ENCODE results near the gene MYO15A.
"Not testable (repeated sequence)": the region's sequence is repeated elsewhere in the genome, so short reads cannot be mapped to it uniquely, and the experiment has no call there.

The MYO15A gene

DNA sequence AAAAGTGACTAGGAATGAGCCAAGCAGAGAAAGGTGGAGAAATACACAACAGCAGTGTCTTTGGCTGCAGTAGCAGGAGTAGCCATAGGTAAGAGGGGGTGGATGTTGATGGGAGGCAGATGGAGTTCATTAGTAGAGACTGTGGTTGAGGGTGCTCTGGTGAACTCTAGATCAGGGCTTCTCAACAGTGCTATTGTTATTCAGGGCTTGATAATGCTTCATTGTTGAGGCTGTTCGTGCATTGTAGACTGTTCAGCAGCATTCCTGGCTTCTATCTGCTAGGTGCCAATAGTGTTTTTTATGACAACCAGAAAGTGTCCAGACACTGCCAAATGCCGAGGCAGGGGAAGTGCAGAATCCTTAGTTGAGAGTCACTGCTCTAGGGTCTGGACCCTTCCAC is 78.7 kb downstream of the MYO15A start:
- DNase-seq: no peak

DNA sequence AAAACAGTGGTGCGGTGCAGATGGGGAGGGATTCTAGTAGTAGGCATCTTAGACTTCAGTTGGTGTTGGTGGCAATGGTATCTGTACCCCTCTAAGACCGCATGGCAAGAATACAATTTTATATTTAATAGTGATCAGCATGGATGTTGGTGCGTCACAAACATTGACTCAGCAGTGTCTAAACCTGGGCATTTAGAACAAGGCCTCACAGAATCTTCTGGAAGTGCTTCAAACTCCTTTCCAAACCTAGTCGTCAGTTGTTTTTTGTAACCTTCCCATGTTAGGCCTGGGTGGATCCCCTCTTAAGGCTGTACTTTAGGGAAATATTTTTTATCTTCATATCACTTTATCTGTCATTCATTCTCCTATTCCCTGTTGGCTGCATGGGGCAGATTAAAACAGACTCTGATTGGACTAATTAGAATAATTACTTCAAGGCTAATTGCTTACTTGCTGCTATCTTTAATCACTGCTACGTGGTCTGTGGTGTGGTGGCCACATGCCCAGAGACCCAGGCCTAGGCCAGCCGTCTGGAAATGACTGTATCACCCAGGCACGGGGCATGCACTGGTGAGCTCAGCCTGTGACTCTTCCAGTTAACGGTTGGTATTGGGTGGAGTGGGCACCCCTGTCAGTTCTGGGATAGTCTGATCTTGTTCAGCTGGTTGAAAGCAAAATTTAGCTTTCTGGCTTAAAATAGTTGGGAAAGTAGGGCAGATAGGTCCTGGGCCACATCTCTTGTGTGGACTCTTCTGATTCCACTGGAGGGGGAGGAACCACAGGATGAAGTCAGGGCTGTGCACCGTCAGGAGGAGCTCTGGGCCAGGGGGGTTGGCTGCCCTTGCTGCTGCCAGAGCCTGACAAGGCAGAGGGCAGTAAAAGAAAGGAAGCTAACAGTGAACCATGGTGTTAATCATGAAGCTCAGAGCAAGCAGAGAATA is 79.5 kb downstream of the MYO15A start:
- DNase-seq: peak; percentile 18

GRCh38 chr17:18190628-18191235 is 82.2 kb downstream of the MYO15A start:
- no peak for DNase-seq

- no peak for DNase-seq
These were observed 82.7 kb downstream of the MYO15A start for GRCh38 chr17:18191236-18191667.

- no peak for DNase-seq
These were observed 83.4 kb downstream of the MYO15A start for GRCh38 chr17:18191967-18192366.

DNA sequence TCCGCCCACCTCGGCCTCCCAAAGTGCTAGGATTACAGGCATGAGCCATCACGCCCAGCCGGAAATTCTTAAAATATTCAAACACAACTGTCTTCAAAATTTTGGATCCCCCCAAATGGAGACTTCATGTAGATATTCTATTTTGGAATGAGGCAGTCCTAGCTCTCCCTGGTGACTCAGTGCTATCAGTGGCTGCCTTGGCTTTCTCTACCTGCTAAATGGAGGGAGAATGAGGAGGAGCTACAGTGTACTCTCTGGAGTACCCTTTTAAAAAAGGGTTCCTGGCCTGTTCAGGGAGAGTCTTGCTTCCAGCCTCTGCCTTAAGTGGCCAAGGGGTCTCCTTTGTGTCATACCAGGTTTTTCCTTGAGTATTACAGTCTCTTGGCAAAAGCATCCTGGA is 85.8 kb downstream of the MYO15A start:
- DNase-seq: no peak

GRCh38 chr17:18194804-18195203 is 86.2 kb downstream of the MYO15A start:
- no peak for DNase-seq

- DNase-seq: no peak
These were observed 86.7 kb downstream of the MYO15A start for GRCh38 chr17:18195246-18195645.

GRCh38 chr17:18197535-18198194 is 89.1 kb downstream of the MYO15A start:
- no peak for DNase-seq

GRCh38 chr17:18198530-18198929 is 90.0 kb downstream of the MYO15A start:
- no peak for DNase-seq

DNA sequence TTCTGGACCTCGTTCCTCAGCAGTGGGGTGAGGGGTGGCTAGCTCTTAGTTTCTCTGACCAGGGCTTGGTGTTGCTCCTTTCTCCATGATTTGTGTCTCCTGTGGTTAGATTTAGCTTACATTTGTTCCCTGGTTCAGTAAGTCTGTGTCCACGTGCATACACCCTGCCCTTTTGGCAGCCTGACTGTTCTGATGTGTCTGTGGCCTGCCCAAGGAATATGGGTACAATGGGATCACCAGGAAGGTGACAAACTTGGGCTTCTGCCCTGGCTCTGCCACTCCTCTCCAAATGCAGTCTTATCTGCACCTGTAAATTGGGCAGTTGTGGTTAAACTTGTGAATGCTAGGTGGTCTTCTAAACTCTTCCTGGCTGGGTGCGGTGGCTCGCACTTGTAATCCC is 92.6 kb downstream of the MYO15A start:
- DNase-seq: no peak

DNA sequence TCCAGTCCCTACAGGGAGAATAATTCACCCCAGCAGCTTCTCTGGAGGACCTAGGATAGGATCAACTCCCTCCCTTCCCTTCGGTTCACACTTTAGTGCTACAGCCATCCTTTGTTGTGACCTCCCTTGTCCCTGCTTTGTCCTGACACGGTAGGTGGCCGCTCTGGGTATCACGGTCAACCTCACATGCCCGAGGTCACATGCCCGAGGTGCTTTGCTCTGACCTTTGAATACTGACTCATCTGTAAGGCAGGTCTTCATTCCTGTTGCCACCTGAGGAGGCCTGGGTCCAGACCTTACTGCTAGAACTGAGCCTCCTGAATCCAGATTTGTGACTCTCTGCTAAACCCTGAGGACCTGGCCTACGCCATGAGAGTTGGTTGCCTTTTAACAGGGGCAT is 94.8 kb downstream of the MYO15A start:
- no peak for DNase-seq

DNA sequence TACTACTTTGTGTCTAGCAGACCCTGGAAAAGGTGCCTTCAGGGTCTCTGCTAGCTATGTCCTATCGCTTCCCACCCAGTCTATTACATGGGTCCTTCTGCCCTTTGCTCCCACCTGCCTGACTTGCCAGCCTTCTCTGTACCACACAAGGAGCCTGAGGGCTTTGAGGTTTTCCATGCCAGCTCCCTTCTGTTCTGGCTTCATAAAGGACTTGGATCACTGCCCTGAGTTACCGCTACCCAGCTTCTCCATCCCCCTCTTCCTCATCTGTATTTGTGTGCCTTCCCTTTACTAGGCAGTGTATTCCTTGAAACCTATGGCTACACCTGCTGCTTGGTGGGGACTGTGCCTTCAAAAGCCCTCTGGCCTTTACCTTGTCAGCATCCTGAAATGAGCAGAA is 97.3 kb downstream of the MYO15A start:
- no peak for DNase-seq

DNA sequence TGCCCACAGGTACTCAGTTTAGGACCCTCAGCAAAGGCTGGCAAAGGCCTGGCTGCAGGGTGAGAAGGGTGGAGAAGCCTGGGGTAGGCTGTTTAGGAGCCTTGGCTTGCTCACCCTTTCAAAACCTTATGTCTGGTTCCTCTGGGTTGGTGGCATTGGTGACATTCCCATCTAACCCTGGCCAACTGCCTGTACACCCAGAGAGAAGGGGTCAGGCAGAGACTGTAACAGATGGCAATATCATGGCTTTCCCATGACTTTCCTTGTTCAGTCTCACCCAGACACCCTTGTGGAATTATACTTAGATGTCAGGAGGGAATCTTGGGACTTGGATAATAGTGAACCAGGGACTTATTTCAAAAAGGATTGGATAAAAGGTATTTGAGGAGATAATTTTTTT is 98.4 kb downstream of the MYO15A start:
- no peak for DNase-seq

GRCh38 chr17:18208092-18208491 is 99.5 kb downstream of the MYO15A start:
- no peak for DNase-seq

DNA sequence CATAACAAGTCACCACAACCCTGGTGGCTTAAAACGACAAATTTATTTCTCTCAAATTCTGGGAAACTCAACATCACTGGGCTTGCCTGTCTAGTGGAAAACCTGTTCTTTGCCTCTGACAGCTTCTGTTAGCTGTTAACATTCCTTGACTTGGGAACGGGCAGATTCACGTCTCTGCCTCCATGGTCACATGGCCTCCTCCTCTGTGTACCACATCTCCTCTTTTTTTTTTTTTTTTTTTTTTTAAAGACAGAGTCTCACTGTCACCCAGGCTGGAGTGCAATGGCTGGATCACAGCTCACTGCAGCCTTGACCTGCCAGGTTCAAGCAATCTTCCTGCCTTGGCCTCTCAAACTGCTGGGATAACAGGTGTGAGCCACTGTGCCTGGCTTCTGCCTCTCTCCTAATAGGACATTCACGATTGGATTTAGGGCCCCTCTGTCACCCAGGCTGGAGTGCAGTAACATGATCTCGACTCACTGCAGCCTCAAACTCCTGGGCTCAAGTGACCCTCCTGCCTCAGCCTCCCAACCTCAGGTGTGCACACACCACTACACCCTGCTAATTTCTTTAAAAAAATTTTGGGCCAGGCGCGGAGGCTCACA is 105.2 kb downstream of the MYO15A start:
- DNase-seq: no peak

DNA sequence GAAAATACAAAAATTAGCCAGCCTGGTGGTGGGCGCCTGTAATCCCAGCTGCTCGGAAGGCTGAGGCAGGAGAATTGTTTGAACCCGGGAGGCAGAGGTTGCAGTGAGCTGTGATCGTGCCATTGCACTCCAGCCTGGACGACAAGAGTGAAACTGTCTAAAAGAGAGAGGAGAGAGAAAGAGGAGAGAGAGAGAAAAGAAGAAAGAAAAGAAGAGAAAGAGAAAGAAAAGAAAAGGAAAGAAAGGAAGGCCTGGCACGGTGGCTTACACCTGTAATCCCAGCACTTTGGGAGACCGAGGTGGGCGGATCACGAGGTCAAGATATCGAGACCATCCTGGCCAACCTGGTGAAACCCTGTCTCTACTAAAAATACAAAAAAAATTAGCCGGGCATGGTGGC is 108.3 kb downstream of the MYO15A start:
- DNase-seq: not testable (repeated sequence)

- DNase-seq: peak; percentile 73
These were observed 109.0 kb downstream of the MYO15A start for GRCh38 chr17:18217412-18218015.

GRCh38 chr17:18218756-18219415 is 110.3 kb downstream of the MYO15A start:
- DNase-seq: no peak

GRCh38 chr17:18224053-18224386 is 115.5 kb downstream of the MYO15A start:
- DNase-seq: no peak

DNA sequence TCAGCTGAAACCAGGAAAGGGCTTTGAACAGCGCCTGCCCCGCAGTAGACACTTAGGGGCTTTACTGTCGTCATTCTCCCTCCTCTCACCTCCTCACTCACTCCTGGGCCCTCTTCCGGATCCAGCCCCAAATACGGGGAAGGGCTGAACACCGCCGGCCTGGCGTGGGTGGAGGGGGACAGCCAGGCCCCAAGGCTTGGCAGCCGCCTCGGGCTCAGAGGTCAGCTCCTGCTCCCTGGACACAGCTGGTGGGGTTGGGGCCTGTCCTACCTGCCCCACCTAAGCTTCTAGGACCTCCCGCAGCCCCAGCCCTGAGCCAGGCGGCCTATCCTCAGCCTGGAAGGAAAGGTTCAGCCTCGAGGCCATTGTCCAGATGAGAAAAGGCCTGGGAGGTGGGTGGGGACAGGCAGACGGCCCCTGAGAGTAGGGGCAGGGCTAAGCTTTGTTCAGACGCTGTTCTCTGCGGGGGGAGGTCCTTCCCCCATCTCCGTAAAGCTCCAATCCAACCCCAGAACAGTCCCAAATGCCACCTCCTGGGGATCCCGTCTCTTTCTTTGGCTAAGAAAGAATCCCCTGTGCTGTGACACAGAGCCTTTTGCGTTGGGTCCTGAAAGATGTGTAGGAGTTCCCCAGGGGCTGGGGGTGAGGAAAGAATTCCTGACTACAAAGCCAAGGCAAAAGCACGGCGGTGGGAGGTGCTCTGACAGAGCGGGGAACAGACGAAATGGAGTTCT is 116.0 kb downstream of the MYO15A start:
- DNase-seq: no peak

DNA sequence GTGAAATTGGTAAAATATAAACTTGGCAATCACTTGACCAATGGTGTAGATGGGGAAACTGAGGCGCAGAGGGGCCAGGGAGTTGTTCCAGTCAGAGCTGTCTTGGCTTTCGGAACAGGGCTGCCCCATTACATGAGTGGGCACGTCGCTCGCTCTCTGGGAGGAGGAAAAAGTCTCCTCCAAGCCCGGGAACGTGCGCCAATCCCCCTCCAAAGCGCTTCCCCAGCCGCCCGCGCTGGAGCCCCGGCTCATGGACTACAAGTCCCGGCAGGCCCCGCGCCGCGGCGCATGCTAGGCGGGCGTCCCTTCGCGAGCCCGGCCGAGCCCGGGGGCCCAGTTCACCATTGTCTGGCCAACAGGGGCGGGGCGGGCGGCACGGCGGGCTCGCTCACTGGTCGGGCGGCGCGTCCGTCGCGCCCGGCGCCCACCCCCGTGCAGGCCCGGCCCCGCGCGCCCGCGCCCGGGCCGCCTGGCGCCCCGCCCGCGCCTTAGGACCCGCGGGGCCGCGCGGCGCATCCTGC is 116.6 kb downstream of the MYO15A start, which contains the start of gene LLGL1:
Gene LLGL1, plus strand, starts transcription at position 515 of the 521 bp plus-strand sequence. CDS start 48 bp downstream, outside the sequence.
- DNase-seq: peak; percentile 94
